ENCODE measurements around the gene PRSS48.
"Not testable (repeated sequence)": the region's sequence is repeated elsewhere in the genome, so short reads cannot be mapped to it uniquely, and the experiment has no call there.

The PRSS48 gene

DNA sequence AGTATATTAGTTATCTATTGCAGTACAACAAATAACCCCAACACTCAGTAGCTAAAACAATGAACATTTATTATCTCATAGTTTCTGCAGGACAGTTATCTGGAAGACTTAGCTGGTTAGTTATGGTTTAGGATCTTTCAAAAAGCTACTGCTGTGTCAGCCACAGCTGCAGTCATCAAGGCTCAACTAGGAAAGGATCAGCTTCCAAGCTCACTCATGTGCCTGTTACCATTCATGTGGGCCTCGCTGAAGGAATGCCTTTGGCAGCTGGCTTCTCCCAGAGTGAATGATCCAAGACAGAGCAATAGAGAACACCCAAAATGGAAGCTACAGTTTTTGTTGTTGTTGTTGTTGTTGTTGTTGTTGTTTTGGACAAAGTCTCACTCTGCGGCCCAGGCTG lies 13.5 kb upstream of the PRSS48 start:
- DNase-seq: no peak

DNA sequence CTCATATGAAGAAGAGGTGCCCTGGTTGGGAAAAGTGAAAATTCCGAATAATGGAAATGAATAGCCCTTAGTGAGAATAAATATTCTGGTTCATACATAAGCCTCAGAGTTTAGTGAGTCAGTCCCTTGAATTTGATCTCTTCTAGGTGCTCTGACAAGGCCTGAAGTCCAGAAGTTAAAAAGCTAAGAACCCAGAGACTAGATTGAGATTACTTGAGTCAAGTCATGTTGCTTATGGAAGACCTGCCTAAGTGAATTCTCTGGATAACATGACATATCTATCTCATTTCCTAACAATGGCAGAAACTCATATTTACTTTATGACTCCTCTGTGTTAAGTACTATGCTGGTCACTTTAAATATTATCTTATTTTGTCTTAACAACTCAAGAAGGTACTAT lies 10.5 kb upstream of the PRSS48 start:
- DNase-seq: no peak

DNA sequence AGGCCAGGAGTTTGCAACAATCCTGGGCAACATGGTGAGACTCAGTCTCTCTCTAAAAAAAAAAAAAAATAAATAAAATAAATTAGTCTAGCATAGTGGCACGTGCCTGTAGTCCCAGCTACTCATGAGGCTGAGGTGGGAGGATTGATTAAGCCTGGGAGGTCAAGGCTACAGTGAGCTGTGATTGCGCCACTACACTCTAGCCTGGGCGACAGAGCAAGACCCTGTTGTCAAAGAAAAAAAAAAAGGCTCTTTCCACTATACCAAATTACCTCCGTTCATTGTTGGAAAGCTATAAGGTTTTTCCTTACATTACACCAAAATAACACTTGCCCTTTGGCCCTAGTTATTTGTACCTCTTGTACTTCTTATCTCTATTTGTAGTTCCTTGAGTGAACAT lies 9.9 kb upstream of the PRSS48 start:
- no peak for DNase-seq

GRCh38 chr4:151267822-151268535 lies 9.0 kb upstream of the PRSS48 start:
- DNase-seq: no peak

- DNase-seq: not testable (repeated sequence)
These were observed 8.1 kb upstream of the PRSS48 start for GRCh38 chr4:151268905-151269304.

DNA sequence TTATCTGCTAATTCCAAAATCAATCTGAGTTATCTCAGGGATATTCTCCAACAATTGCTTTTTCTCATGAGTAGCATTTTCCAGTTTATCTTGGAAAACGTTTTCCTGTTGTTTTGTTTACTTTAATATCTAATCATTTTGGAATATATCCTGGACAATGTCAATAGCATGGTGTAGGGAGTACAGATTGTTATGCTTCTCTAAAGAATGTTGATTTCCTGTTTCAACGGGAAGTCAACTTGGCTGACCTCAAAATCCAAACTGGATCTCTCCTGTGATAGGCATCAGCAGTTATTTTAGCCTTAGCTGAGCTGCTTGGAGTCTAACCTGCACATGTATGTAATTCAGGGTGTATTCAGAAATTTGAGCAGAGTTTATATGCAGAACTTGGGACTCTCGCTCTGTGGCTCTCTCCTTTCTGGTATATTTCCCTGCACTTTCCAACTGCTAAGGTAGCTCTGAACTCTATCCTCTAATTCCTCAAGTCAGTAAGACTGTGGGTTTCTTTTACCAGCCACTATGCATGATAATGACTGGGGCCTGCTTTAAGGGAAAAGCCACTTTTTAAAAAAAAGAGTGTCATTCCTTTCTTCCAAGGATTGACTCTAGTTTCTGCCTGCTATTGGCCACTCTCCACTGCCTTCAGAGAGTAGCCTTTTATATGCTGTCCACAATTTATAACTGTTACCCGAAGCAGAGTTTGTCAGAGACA lies 7.7 kb downstream of the PRSS48 start:
- no peak for DNase-seq

- DNase-seq: no peak
These were observed 10.4 kb downstream of the PRSS48 start for GRCh38 chr4:151287409-151287808.

GRCh38 chr4:151291485-151291884 lies 14.5 kb downstream of the PRSS48 start:
- no peak for DNase-seq

DNA sequence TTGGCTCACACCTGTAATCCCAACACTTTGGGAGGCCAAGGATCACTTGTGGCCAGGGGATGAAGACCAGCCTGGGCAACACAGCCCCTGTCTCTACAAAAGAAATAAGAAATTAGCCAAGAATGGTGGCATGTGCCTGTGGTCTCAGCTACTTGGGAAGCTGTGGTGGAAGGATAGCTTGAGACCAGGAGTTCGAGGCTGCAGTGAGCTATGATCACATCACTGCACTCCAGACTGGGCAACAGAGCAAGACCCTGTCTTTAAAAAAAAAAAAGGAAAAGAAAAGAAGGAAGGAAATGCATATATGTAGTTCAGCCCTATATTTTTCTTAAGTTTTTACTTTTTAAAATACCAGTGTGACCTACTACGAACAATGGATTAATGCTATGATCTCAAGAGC lies 15.1 kb downstream of the PRSS48 start:
- DNase-seq: no peak

- no peak for DNase-seq
These were observed 18.0 kb downstream of the PRSS48 start for GRCh38 chr4:151294833-151295496.

- no peak for DNase-seq
These were observed 19.3 kb downstream of the PRSS48 start for GRCh38 chr4:151296227-151296626.

DNA sequence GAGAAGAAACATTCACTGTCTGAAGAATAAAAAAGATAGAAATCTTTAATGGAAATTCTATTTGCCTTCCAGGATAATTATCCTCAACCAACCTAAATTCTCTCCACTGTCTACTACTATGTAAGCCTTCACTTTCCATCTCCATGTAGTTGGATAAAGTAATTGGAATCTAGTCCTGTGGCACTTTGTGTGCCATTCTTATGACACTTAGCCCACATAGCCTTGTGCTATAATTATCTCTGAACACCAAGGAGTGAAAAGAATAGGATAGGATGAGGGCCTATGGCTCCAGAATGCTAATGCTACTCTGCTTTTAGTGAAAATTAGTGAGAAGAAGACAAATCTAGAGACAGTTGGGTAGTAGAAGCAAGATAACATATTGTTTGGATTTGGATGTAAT lies 20.2 kb downstream of the PRSS48 start:
- no peak for DNase-seq

DNA sequence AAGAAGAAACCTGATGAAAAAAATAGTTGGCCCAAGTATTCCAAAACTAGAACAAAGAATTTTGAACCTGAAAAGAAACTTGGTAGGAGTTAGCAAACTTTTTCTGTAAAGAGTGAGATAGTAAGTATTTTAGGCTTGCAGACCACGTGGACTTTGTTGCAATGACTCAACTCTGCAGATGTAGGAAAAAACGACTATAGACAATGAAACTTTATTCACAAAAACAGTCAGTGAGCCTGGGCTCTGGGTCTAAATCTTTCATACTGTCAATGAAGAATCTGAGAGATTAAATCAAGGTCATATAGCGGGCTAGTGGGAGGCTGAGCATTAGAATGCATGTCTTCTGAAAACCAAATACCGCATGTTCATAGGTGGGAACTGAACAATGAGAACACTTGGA lies 25.5 kb downstream of the PRSS48 start:
- no peak for DNase-seq

DNA sequence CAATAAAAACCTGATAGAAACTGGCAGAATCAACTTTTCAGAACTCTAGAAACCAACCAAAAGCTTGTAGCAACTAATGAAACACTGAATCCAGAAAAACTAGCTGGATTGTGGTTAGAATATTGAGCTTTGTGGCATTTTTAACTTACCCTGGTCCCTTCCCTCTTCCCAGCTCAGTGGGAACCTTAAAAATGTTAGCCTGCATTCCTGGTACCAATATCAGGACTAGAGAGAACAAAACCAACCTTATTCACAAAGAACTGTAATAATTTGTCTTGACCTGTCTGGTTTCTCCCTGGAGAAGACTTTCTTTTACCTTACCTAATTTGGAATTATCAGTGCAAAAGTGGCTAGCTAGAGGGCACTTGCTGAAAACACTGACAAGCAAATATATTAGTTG lies 27.3 kb downstream of the PRSS48 start:
- DNase-seq: no peak

- DNase-seq: no peak
These were observed 27.8 kb downstream of the PRSS48 start for GRCh38 chr4:151304755-151305154.

- DNase-seq: no peak
These were observed 33.3 kb downstream of the PRSS48 start for GRCh38 chr4:151310124-151310728.

DNA sequence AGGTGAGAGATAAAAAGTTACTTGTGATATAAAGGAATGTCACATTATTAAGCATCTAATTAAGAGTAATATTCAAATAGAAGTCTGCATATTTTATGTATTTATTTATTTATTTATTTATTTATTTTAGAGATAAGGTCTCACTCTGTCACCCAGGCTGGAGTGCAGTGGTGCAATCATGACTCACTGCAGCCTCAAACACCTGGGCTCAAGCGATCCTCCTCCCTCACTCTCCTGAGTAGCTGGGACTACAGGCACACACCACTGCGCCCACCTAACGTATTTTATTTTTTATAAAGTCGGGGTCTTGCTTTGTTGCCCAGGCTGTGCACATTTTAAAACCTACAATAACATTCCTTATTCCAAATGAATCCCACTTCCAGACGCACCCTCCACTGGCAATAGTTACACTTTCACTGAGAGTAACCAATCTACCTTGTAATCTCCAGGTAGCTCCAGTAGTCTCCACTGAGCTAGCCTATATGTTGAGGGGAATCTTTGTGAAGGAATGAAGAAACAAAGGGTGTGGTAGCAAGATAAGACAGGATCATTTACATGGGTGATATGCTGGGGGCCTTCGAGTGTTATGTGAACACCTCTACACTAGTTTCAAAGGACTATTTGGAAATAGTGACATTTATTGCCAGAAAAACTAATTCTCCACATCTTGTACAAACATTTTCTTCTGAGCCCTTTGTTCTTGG lies 36.5 kb downstream of the PRSS48 start:
- no peak for DNase-seq

GRCh38 chr4:151314010-151314355 lies 37.0 kb downstream of the PRSS48 start:
- no peak for DNase-seq

DNA sequence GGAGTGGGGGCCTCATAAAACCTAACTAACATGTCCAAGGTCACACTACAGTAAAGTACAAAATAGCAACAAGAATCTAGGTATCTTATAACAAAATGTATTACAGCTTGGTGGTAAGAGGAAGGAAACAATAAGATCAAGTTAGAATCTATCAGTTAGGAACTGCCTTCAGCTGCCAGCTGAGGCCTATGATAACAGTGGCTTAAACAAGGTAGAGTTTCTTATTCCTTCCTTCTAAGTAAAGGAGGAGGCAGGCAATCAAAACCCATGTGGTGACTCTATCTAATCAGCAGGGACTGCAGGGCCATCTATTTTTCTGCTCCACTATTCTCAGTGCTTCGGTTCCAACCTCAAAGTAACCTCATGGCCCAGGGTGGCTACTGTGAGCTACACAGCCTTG lies 37.5 kb downstream of the PRSS48 start:
- no peak for DNase-seq

DNA sequence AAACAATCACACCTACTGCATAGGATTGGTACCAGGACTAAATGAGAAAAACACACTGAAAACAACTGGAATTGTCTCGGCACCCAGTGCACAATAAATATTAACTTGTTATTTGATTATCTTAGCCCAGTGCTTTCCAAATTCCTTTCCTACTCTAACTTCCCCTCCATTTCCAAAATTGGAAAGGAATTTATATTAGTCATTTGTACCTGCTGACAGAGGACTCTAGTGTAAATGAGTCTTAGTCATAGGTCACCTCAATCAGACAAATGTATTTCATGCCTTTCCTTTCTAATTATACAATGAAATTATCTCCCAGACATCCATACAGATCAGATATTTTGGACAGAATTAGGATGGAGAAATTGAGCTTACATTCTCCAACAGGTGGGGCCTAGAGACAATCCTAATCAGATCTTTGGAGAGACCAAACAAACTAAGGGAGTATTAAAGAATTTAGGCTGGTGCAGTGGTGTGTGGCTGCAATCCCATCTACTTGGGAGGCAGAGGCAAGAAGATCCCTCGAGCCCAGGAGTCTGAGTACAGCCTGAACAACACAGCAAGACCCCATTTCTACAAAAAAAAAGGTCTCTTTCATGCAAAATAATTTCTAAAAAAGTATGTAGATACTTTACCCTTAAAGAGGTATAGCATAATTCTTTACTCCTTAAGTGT lies 38.4 kb downstream of the PRSS48 start:
- DNase-seq: no peak

- no peak for DNase-seq
These were observed 39.7 kb downstream of the PRSS48 start for GRCh38 chr4:151316645-151317044.

DNA sequence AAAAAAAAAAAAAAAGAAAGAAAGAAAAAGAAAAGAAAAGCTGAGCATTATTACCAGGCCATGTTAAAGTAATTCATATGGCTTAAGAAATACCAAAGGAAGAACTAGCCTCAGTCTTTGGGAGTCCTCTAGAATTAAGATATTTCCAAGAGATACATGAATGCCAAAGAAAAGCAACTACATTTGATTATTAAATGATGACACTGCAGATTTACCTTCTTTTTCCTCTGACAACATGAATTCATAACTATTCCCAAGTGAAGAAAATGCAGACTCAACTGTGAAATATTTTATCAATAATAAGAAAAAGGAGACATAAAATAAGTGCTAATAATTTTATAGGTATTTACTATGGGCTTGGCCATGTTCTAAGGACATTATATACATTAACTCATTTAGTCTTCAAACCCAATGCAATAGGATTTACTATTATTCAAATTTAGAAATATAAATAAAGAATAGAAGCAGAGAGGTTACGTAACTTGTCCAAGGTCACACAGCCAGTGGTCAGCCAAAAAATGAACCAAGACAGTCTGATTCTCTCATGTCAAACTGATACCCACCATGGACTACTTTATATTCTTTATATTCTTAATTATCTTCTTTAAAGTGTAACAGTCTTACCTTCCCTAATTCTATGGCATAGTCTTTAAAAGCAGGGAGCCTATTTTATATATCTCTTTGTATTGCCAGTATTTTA lies 41.5 kb downstream of the PRSS48 start:
- DNase-seq: no peak

Data from NCI-H446 (cell line).